Immature natural killer cell (primary cell): ENCODE results near the gene RXRA. TPM values are rescaled to one million over a fixed set of nuclear protein-coding genes. Genes with fewer than 3 reads are reported as not detected.
A peak's percentile ranks its signal among the peaks of the same experiment; 100 is the strongest.

Experiments
- DNase-seq, 3 donors: peaks; one replicate each; pipeline ENCODE4 v3.0.0; 2022; ENCODE audit warnings: mixed read lengths in 1 of 3
- H3K27ac Mint-ChIP-seq, 6 donors: one replicate each; pipeline ENCODE4 v1.8.0; 2020; ENCODE audit warnings: mixed read lengths in 6 of 6, mild to moderate bottlenecking in 5 of 6, inconsistent platforms in 4 of 6, moderate library complexity in 3 of 6
- H3K27me3 Mint-ChIP-seq, 3 donors: one replicate each; pipeline ENCODE4 v1.8.0; 2020 to 2021; ENCODE audit warnings: low read depth in 3 of 3, mild to moderate bottlenecking in 3 of 3, mixed read lengths in 3 of 3, moderate library complexity in 3 of 3, inconsistent platforms in 1 of 3
- H3K36me3 Mint-ChIP-seq, 3 donors: one replicate each; pipeline ENCODE4 v1.8.0; 2020; ENCODE audit warnings: mixed read lengths in 3 of 3, inconsistent platforms in 2 of 3, mild to moderate bottlenecking in 2 of 3
- H3K4me1 Mint-ChIP-seq, 2 donors: one replicate each; pipeline ENCODE4 v1.8.0; 2020; ENCODE audit warnings: inconsistent platforms in 2 of 2, mild to moderate bottlenecking in 2 of 2, mixed read lengths in 2 of 2, moderate library complexity in 1 of 2
- H3K4me3 Mint-ChIP-seq, 5 donors: one replicate each; pipeline ENCODE4 v1.8.0; 2020; ENCODE audit warnings: mild to moderate bottlenecking in 5 of 5, mixed read lengths in 5 of 5, inconsistent platforms in 3 of 5, moderate library complexity in 3 of 5
- H3K9me3 Mint-ChIP-seq, 6 donors: one replicate each; pipeline ENCODE4 v1.8.0; 2020; ENCODE audit warnings: mild to moderate bottlenecking in 6 of 6, mixed read lengths in 6 of 6, inconsistent platforms in 4 of 6, moderate library complexity in 3 of 6
- polyA plus RNA-seq, 3 donors: library from polyadenylated mRNA; unstranded; fragments of 300-500 nt; fragmentation: Illumina TruSeq; gene quantifications; one replicate each; pipeline ENCODE4 v1.2.3, GENCODE V29; 2021

Gene RXRA
- polyA plus RNA-seq, 3 donors from 2014 or later: 1.0 to 4.4 (median 1.9) TPM

GRCh38 chr9:134457321-134458206 is 131.3 kb downstream of the RXRA start:
- peak overlapping the region in 4 of 6 donors; percentile 89 to 98 (median 94) for H3K27ac Mint-ChIP-seq
- H3K27me3 Mint-ChIP-seq: peaks cover 3 to 16% (median 4%) of the 10 kb centered on the region in 3 donors
- H3K36me3 Mint-ChIP-seq: no peaks in the 10 kb centered on the region
- H3K9me3 Mint-ChIP-seq: no peaks in the 10 kb centered on the region
- H3K4me3 Mint-ChIP-seq: peak overlapping the region in 1 of 5 donors; percentile 12
- no peak for DNase-seq
- H3K4me1 Mint-ChIP-seq: peaks cover 12 to 18% of the 10 kb centered on the region in 2 donors

GRCh38 chr9:134458207-134459108 is 132.2 kb downstream of the RXRA start:
- Mint-ChIP-seq H3K9me3 (no peaks in the 10 kb centered on the region), H3K27ac (peak overlapping the region in 4 of 6 donors; percentile 13 to 89 (median 42)), H3K27me3 (peaks cover 3 to 16% (median 4%) of the 10 kb centered on the region in 3 donors), H3K4me3 (no peak overlapping the region), H3K4me1 (peaks cover 12 to 18% of the 10 kb centered on the region in 2 donors), H3K36me3 (no peaks in the 10 kb centered on the region)
- no peak for DNase-seq

- no peak for DNase-seq
- Mint-ChIP-seq H3K4me3 (no peak overlapping the region), H3K27ac (no peak overlapping the region), H3K4me1 (peaks cover 12 to 18% of the 10 kb centered on the region in 2 donors), H3K9me3 (no peaks in the 10 kb centered on the region), H3K36me3 (no peaks in the 10 kb centered on the region), H3K27me3 (peaks cover 3 to 15% (median 4%) of the 10 kb centered on the region in 3 donors)
Observed at GRCh38 chr9:134459164-134459563, 132.9 kb downstream of the RXRA start.

GRCh38 chr9:134459573-134459972 is 133.3 kb downstream of the RXRA start:
- Mint-ChIP-seq H3K9me3 (no peaks in the 10 kb centered on the region), H3K27ac (no peak overlapping the region), H3K4me3 (no peak overlapping the region), H3K4me1 (peaks cover 12 to 18% of the 10 kb centered on the region in 2 donors), H3K36me3 (no peaks in the 10 kb centered on the region), H3K27me3 (peaks cover 3 to 14% (median 4%) of the 10 kb centered on the region in 3 donors)
- no peak for DNase-seq

- no peaks in the 10 kb centered on the region for H3K9me3 Mint-ChIP-seq
- H3K27ac Mint-ChIP-seq: no peak overlapping the region
- no peak for DNase-seq
- peaks cover 3 to 14% (median 4%) of the 10 kb centered on the region in 3 donors for H3K27me3 Mint-ChIP-seq
- no peak overlapping the region for H3K4me3 Mint-ChIP-seq
- H3K4me1 Mint-ChIP-seq: peaks cover 12 to 18% of the 10 kb centered on the region in 2 donors
- no peaks in the 10 kb centered on the region for H3K36me3 Mint-ChIP-seq
Observed at GRCh38 chr9:134460206-134460605, 134.0 kb downstream of the RXRA start.

- peaks cover 3 to 14% (median 4%) of the 10 kb centered on the region in 3 donors for H3K27me3 Mint-ChIP-seq
- H3K4me3 Mint-ChIP-seq: no peak overlapping the region
- H3K27ac Mint-ChIP-seq: no peak overlapping the region
- no peaks in the 10 kb centered on the region for H3K9me3 Mint-ChIP-seq
- peaks cover 8 to 15% of the 10 kb centered on the region in 2 donors for H3K4me1 Mint-ChIP-seq
- no peak for DNase-seq
- H3K36me3 Mint-ChIP-seq: no peaks in the 10 kb centered on the region
Observed at GRCh38 chr9:134460896-134461295, 134.6 kb downstream of the RXRA start.

- Mint-ChIP-seq H3K27ac (no peak overlapping the region), H3K27me3 (peaks cover under 1 to 8% (median 4%) of the 10 kb centered on the region in 3 donors), H3K4me3 (no peak overlapping the region), H3K9me3 (no peaks in the 10 kb centered on the region), H3K36me3 (no peaks in the 10 kb centered on the region), H3K4me1 (peaks cover 2 to 11% of the 10 kb centered on the region in 2 donors)
- no peak for DNase-seq
Observed at GRCh38 chr9:134461426-134461982, 135.2 kb downstream of the RXRA start.

- Mint-ChIP-seq H3K9me3 (no peaks in the 10 kb centered on the region), H3K27me3 (peaks cover 0 to 7% (median 4%) of the 10 kb centered on the region in 3 donors), H3K4me3 (no peak overlapping the region), H3K4me1 (peaks cover 0 to 4% of the 10 kb centered on the region in 2 donors), H3K36me3 (no peaks in the 10 kb centered on the region), H3K27ac (no peak overlapping the region)
- no peak for DNase-seq
Observed at GRCh38 chr9:134462318-134462717, 136.1 kb downstream of the RXRA start.

GRCh38 chr9:134463280-134463679 is 137.0 kb downstream of the RXRA start:
- no peak overlapping the region for H3K4me3 Mint-ChIP-seq
- peaks cover 0 to 6% (median 4%) of the 10 kb centered on the region in 3 donors for H3K27me3 Mint-ChIP-seq
- no peak for DNase-seq
- H3K4me1 Mint-ChIP-seq: peaks cover 0 to 4% of the 10 kb centered on the region in 2 donors
- H3K36me3 Mint-ChIP-seq: no peaks in the 10 kb centered on the region
- H3K27ac Mint-ChIP-seq: no peak overlapping the region
- H3K9me3 Mint-ChIP-seq: no peaks in the 10 kb centered on the region

- Mint-ChIP-seq H3K4me3 (no peak overlapping the region), H3K9me3 (no peaks in the 10 kb centered on the region), H3K36me3 (no peaks in the 10 kb centered on the region), H3K27ac (no peak overlapping the region), H3K27me3 (peaks cover 0 to 3% (median under 1%) of the 10 kb centered on the region in 3 donors), H3K4me1 (peaks cover 0 to 2% of the 10 kb centered on the region in 2 donors)
- no peak for DNase-seq
Observed at GRCh38 chr9:134466869-134467616, 140.8 kb downstream of the RXRA start.

GRCh38 chr9:134468358-134468757 is 142.1 kb downstream of the RXRA start:
- Mint-ChIP-seq H3K36me3 (no peaks in the 10 kb centered on the region), H3K9me3 (no peaks in the 10 kb centered on the region), H3K27ac (no peak overlapping the region), H3K27me3 (peaks cover 0 to 4% (median 2%) of the 10 kb centered on the region in 3 donors), H3K4me3 (no peak overlapping the region), H3K4me1 (peaks cover 0 to 2% of the 10 kb centered on the region in 2 donors)
- no peak for DNase-seq

GRCh38 chr9:134469041-134469875 is 143.0 kb downstream of the RXRA start:
- no peak for DNase-seq
- no peak overlapping the region for H3K27ac Mint-ChIP-seq
- H3K27me3 Mint-ChIP-seq: peaks cover 0 to 3% (median 2%) of the 10 kb centered on the region in 3 donors
- H3K36me3 Mint-ChIP-seq: no peaks in the 10 kb centered on the region
- H3K4me1 Mint-ChIP-seq: peaks cover 0 to 2% of the 10 kb centered on the region in 2 donors
- no peaks in the 10 kb centered on the region for H3K9me3 Mint-ChIP-seq
- no peak overlapping the region for H3K4me3 Mint-ChIP-seq
